SJCRH30 (cell line): ENCODE data around the gene NIFK. TPM values are rescaled to one million over a fixed set of nuclear protein-coding genes. Genes with fewer than 3 reads are reported as not detected.
"Not testable (repeated sequence)": the region's sequence is repeated elsewhere in the genome, so short reads cannot be mapped to it uniquely, and the experiment has no call there.

Experiments used
- DNase-seq, 2 experiments: peaks; one replicate each; pipeline ENCODE4 v3.0.0-alpha.2; 2015 to 2020
- H3K27ac ChIP-seq: fragments of 250-450 bp; sonication (Bioruptor Pico); 2 replicates; pipeline ENCODE4 v1.5.1; 2020; ENCODE audit warnings: mild to moderate bottlenecking, moderate library complexity
- H3K27me3 ChIP-seq: fragments of 250-450 bp; sonication (Bioruptor Pico); 2 replicates; pipeline ENCODE4 v1.5.1; 2020; ENCODE audit warnings: mild to moderate bottlenecking, moderate library complexity
- H3K36me3 ChIP-seq: fragments of 250-450 bp; sonication (Bioruptor Pico); 2 replicates; pipeline ENCODE4 v1.5.1; 2020; ENCODE audit warnings: mild to moderate bottlenecking, moderate library complexity
- H3K4me1 ChIP-seq: fragments of 250-450 bp; sonication (Bioruptor Pico); 2 replicates; pipeline ENCODE4 v1.5.1; 2020; ENCODE audit warnings: mild to moderate bottlenecking, moderate library complexity
- H3K4me3 ChIP-seq: fragments of 250-450 bp; sonication (Bioruptor Pico); 2 replicates; pipeline ENCODE4 v1.5.1; 2020; ENCODE audit warnings: mild to moderate bottlenecking, moderate library complexity
- H3K9me3 ChIP-seq: fragments of 250-450 bp; sonication (Bioruptor Pico); replicated peaks from 2 replicates; pipeline ENCODE4 v1.5.1; 2020; ENCODE audit warnings: mild to moderate bottlenecking, moderate library complexity
- total RNA-seq: library from RNA; depleted of rRNA; stranded (reverse); fragments of >200 nt; shearing (Covaris generic); gene quantifications from 2 replicates; pipeline ENCODE4 v1.2.3, GENCODE V29; 2014; rRNA removed

The NIFK gene
- total RNA-seq, 1 experiment from 2014 or later, result 118 TPM

DNA sequence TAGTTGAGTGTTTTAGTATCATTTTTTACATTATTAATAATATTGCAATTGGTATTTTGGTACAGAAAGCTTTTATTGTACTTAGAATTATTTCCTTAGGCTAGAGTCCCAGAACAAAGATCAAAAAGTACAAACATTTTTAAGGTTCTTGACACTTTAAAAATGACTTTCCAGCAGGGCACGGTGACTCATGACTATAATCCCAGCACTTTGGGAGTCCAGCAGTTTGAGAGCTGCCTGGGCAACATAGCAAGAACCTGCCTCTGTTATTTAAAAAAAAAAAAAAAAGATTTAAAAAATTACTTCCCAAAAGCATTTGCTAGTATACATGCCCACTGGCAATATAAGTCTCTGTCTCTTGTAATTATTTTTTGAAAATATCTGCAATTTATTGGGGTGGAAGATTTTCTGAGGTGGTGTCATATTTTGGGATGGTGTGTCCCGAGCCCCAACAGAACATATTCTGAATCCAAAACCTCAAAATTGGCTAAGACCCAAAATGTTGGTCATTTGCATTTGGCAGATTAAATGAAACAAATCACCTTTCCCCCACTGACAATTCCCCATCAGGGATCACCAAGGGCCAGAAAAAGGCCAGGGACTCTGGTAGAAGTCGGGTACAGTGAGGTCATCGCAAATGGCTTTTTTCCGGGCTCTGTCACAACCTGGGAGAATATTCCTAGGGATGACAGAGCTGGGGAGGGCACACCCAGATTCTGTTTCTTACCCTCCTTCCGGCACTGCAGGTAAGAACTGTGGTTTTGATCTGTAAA lies 42.1 kb downstream of the NIFK start:
- Histone ChIP-seq H3K27ac (no peak overlapping the region), H3K9me3 (no peaks in the 10 kb centered on the region), H3K4me3 (no peak overlapping the region), H3K4me1 (peaks cover 17% of the 10 kb centered on the region), H3K36me3 (no peaks in the 10 kb centered on the region), H3K27me3 (no peaks in the 10 kb centered on the region)
- DNase-seq, result no peak

DNA sequence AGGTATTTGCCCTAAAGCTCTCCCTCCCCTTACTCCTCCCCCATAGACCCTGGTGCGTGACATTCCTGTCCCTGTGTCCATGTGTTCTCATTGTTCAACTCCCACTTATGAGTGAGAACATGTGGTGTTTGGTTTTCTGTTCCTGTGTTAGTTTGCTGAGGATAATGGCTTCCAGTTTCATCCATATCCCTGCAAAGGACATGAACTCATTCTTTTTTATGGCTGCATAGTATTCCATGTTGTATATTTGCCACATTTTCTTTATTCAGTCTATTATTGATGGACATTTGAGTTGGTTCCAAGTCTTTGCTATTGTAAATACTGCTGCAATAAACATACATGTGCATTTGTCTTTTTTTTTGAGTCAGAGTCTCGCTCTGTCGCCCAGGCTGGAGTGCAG lies 46.1 kb downstream of the NIFK start:
- peaks cover 18% of the 10 kb centered on the region for H3K4me1 ChIP-seq
- H3K9me3 ChIP-seq, H3K4me3 ChIP-seq, H3K27me3 ChIP-seq, DNase-seq, H3K27ac ChIP-seq, H3K36me3 ChIP-seq: not testable (repeated sequence)

DNA sequence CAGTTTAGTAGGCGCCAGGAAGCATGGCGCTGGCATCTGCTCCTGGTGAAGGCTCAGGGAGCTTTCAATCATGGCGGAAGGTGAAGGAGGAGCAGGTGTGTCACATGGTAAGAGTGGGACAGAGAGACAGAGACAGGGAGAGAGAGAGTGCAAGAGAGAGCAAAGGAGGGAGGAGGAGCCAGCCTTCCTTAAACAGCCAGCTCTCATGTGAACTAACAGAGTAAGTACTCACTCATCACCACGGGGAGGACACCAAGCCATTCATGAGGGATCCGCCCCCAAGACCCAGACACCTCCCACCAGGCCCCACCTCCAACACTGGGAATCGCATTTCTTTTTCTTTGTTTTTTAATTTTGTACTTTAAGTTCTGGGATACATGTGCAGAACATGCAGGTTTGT lies 46.6 kb downstream of the NIFK start:
- H3K4me3 ChIP-seq, result no peak overlapping the region
- peaks cover 18% of the 10 kb centered on the region for H3K4me1 ChIP-seq
- no peaks in the 10 kb centered on the region for H3K27me3 ChIP-seq
- no peaks in the 10 kb centered on the region for H3K36me3 ChIP-seq
- no peak overlapping the region for H3K27ac ChIP-seq
- no peaks in the 10 kb centered on the region for H3K9me3 ChIP-seq
- DNase-seq, result no peak

DNA sequence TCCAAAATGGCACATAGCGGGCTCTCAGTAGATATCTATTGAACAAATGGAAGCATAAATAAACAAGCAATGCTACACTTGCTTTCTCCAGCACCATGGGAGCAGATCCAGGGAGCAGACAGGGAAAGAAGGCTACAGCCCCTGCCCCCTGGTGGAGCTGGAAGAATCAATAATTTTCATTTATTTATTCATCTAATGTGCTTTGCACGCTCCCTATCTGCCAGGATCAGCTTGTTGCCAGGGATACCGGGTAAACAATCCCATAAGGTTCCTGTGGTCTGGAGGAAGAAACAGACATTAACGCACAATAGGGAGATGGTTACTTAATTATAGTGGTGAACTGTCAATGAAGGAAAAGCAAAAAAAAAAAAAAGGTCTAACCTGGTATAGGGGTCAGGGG lies 47.3 kb downstream of the NIFK start:
- Histone ChIP-seq H3K4me1 (peaks cover 12% of the 10 kb centered on the region), H3K4me3 (no peak overlapping the region), H3K27me3 (no peaks in the 10 kb centered on the region), H3K9me3 (no peaks in the 10 kb centered on the region), H3K27ac (peak overlapping the region; percentile 10; the same call in 1 of the 2 replicates), H3K36me3 (no peaks in the 10 kb centered on the region)
- peak; percentile 63 to 67 for DNase-seq

DNA sequence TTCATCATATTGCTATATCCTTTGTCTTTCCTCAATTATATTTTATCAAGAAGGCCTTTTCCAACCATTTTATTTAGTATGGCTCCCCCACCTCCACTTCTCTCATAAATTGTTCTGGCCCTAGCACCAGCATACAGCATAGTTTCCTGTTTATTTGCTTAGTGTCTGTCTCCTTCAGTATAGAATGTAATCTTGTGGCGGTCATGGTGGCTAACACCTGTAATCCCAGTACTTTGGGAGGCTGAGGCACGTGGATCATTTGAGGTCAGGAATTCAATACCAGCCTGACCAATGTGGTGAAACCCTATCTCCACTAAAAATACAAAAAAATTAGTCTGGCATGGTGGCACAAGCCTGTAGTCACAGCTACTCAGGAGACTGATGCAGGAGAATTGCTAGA lies 47.9 kb downstream of the NIFK start:
- DNase-seq, result peak; percentile 68 to 79
- H3K4me3 ChIP-seq, result no peak overlapping the region
- H3K9me3 ChIP-seq, result peaks cover under 1% of the 10 kb centered on the region; the same call in 1 of the 2 replicates
- H3K4me1 ChIP-seq, result peaks cover 10% of the 10 kb centered on the region
- no peaks in the 10 kb centered on the region for H3K36me3 ChIP-seq
- peak overlapping the region; percentile 10; the same call in 1 of the 2 replicates for H3K27ac ChIP-seq
- no peaks in the 10 kb centered on the region for H3K27me3 ChIP-seq

DNA sequence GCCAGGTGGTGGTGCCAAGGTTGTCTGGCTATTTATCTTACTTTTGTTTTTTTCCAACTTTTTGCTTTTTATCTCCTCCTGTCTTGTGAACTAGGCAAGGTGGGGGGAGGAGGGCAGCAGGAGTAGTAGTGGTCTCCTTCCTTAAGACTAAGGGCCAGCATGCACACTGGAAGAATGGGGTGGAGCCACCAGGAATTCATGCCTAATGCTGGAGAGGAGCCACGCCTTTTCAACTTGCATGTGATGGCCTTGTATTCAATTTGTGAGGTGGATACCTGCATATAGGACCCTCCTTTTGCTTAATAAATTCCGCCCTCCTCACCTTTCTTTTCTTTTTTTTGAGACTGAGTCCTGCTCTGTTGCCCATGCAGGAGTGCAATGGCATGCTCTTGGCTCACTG lies 49.8 kb downstream of the NIFK start:
- Histone ChIP-seq H3K4me1 (peaks cover 10% of the 10 kb centered on the region), H3K27me3 (no peaks in the 10 kb centered on the region), H3K36me3 (no peaks in the 10 kb centered on the region), H3K27ac (no peak overlapping the region), H3K4me3 (no peak overlapping the region), H3K9me3 (peaks cover 12% of the 10 kb centered on the region)
- DNase-seq, result no peak

DNA sequence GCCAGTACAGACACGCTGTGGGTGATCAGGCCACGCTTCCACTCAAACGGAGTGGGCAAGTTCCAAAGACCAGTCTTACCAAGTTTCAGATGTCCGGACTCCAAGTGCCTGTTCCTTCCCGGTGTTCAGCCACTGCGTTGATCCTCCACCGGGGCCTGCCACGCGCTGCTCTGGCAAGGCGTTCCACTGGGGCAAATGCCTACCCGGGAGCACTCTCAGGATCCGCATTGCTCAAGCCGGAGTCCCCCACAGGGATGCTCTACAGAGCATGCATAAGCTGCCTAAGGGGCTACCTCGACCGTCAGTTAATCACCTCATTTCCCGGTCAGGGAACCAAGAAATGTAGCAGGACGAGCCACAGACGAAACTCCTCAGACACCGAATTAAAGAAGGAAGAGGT lies 50.5 kb downstream of the NIFK start:
- Histone ChIP-seq H3K4me1 (peaks cover 10% of the 10 kb centered on the region), H3K4me3 (no peak overlapping the region), H3K36me3 (no peaks in the 10 kb centered on the region), H3K9me3 (peaks cover 12% of the 10 kb centered on the region), H3K27me3 (no peaks in the 10 kb centered on the region), H3K27ac (no peak overlapping the region)
- DNase-seq, result no peak

DNA sequence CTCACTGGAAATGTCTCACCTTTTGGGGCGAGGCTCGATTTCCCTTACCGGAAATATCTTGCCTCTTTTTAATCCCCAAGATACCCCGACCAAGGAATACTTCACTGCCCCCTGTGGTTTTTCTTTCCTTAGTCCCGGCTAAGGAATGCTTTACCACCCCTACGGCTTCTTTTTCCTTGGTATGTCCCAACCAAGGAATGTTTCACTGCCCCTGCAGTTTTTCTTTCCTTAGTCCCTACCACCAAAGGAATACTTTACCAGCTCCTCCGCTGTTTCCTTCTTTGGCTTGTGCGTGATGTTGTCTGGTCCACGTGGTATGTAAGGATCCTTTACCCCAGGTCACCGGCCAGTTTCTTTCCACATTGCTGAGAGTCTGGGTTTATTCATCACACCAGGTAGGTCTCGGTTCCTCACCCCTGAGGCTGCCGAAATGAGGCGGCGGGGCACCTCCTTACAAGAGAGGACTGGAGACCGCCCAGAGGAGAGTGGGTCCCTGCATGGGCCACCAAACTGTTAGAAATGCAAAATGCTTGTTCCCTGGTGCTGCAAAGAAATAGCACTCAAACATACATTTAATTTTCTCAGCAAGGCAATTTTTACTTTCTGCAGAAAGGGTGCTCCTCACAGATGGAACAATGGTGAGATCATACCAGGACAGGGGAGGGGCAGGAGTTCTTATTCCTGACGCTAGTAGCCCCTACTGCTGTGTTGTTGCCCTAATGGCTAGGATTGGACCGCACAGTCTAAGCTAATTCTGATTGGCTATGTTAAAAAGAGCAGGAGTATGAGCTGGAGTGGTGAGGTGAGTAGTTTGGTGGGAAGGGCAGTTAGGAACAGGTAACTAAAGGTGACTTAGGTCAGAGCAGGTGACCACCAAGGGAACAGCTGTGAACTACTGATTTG lies 54.0 kb downstream of the NIFK start:
- Histone ChIP-seq H3K36me3 (no peaks in the 10 kb centered on the region), H3K9me3 (peaks cover 12% of the 10 kb centered on the region), H3K4me3 (no peak overlapping the region), H3K27me3 (no peaks in the 10 kb centered on the region), H3K4me1 (no peaks in the 10 kb centered on the region), H3K27ac (no peak overlapping the region)
- DNase-seq, result no peak

DNA sequence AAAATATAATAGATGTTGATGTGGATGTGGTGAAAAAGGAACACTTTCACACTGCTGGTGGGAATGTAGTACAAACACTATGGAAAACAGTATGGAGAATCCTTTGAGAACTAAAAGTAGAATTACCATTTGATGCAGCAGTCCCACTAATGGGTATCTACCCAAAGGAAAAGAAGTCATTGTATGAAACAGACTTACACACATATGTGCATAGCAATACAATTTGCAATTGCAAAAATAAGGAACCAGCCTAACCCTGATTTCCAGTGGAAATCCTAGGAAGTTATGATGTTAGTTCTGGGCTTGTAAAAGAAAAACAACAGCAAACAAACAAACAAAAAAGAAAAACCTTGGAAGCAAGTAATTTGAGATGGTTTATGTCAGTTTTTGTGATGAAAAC lies 58.8 kb downstream of the NIFK start:
- Histone ChIP-seq H3K9me3 (peaks cover 7% of the 10 kb centered on the region), H3K4me1 (no peaks in the 10 kb centered on the region), H3K27ac (no peak overlapping the region), H3K27me3 (no peaks in the 10 kb centered on the region), H3K36me3 (no peaks in the 10 kb centered on the region), H3K4me3 (no peak overlapping the region)
- no peak for DNase-seq

Other genes with a start within 250 kb of the NIFK start
- gene RNU4ATAC, start 206.0 kb downstream of the NIFK start, total RNA-seq, result under 0.01 TPM in 1 of 2 replicates, not detected in the other
- gene CLASP1, start 87.4 kb downstream of the NIFK start, total RNA-seq, result 53.0 and 53.8 TPM in 2 replicates
- 128 and 131 TPM in 2 replicates for gene TSN, start 18.8 kb upstream of the NIFK start, total RNA-seq